Adrenal gland (tissue), 5 donors: ENCODE results near the gene CLIC6.

Experiments
- CTCF ChIP-seq, 6 experiments: fragments of 450-650 bp in 4 of 6; fragments of 200-600 bp in 2 of 6; sonication (generic) in 1 of 6; IDR thresholded peaks; 1 replicate in 5 of 6; 2 replicates in 1 of 6; pipeline versions ENCODE4 v1.5.1 to v1.8.0; 2016 to 2021; ENCODE audit warnings: antibody characterized with exemption in 6 of 6, mild to moderate bottlenecking in 2 of 6, moderate library complexity in 1 of 6
- POLR2A ChIP-seq, 2 donors: fragments of 450-650 bp; IDR thresholded peaks; one replicate each; pipeline ENCODE4 v1.6.1; 2017; ENCODE audit warnings: antibody characterized with exemption in 2 of 2, mild to moderate bottlenecking in 2 of 2, moderate library complexity in 1 of 2
- donor health status: DM: no; HTN: no; CAD: no.

GRCh38 chr21:34761758-34762330 lies 93.0 kb downstream of the CLIC6 start:
- TF ChIP-seq CTCF (IDR thresholded peaks at IDR 0.05) (no peak), POLR2A (IDR thresholded peaks at IDR 0.05) (no peak)
